GM12878 (cell line): Measurements from ENCODE around the gene SLC11A1. TPM values are rescaled to one million over a fixed set of nuclear protein-coding genes. Genes with fewer than 3 reads are reported as not detected.
A peak's percentile ranks its signal among the peaks of the same experiment; 100 is the strongest.

ENCODE experiments used
- ATAC-seq: fragments of 200-7000 bp; cut with Tn5 transposase; 3 replicates; pipeline ENCODE4 v1.9.1; 2020; ENCODE audit warnings: mild to moderate bottlenecking, moderate library complexity
- Bru-seq: library from RNA; stranded (reverse); fragments of 400-500 nt; gene quantifications from one replicate; lab custom pipeline; 2021; lab: Mats Ljungman, UMichigan
- BruChase-seq, 2 experiments: library from RNA; stranded (reverse); fragments of 400-500 nt; gene quantifications; one replicate each; lab custom pipeline; 2021; lab: Mats Ljungman, UMichigan
- BruUV-seq: library from RNA; stranded (reverse); fragments of 400-500 nt; replicated peaks from 2 replicates; lab custom pipeline; 2021; lab: Mats Ljungman, UMichigan
- CTCF ChIA-PET: fragments of 300-600 bp; sonication (Branson Sonifier 250); formaldehyde crosslinking; extraction: SDS; loops from one replicate; lab custom pipeline; 2021; ENCODE audit warnings: inconsistent platforms; lab: Yijun Ruan, JAX
- POLR2A ChIA-PET: fragments of 350-600 bp; formaldehyde crosslinking; extraction: SDS; loops from one replicate; lab custom pipeline; 2021; ENCODE audit warnings: inconsistent platforms; lab: Charles Lee
- RAD21 ChIA-PET: fragments of 300-600 bp; sonication (Branson Sonifier 250); formaldehyde crosslinking; loops from one replicate; lab custom pipeline; 2023; ENCODE audit warnings: antibody characterized with exemption; ENCODE audit not compliant: unreplicated experiment; lab: Charles Lee
- SMC1A ChIA-PET: fragments of 300-600 bp; sonication (Branson Sonifier 250); formaldehyde crosslinking; loops from one replicate; lab custom pipeline; 2023; ENCODE audit not compliant: unreplicated experiment, uncharacterized antibody; lab: Charles Lee
- DNase-seq: peaks from one replicate; pipeline ENCODE4 v3.0.0-alpha.2; 2011; ENCODE audit warnings: low read depth, low spot score
- FAIRE-seq: peaks from 3 replicates; lab custom pipeline; 2011; peaks lifted over from hg19 to GRCh38; lab: Jason Lieb, UNC
- H2AFZ ChIP-seq: 2 replicates; pipeline ENCODE4 v1.6.0; 2011; ENCODE audit warnings: low read depth, low read length, control low read depth; ENCODE audit not compliant: control insufficient read depth
- H3K27ac ChIP-seq: 2 replicates; pipeline ENCODE4 v1.5.1; 2011; ENCODE audit warnings: control low read depth; ENCODE audit not compliant: control insufficient read depth, insufficient read depth
- H3K27me3 ChIP-seq, 2 experiments: replicated peaks in 1 of 2; 2 replicates each; pipeline versions ENCODE4 v1.6.0 to v1.6.1; 2011; ENCODE audit warnings: low read length in 1 of 2; ENCODE audit not compliant: control insufficient read depth in 2 of 2, insufficient read depth in 2 of 2
- H3K36me3 ChIP-seq, 2 experiments: 2 replicates each; pipeline ENCODE4 v1.5.1; 2011; ENCODE audit warnings: low read length in 1 of 2; ENCODE audit not compliant: control insufficient read depth in 2 of 2, insufficient read depth in 2 of 2
- H3K4me1 ChIP-seq: 2 replicates; pipeline ENCODE4 v1.6.1; 2011; ENCODE audit warnings: mild to moderate bottlenecking, low read length, moderate library complexity, mixed read lengths; ENCODE audit not compliant: control insufficient read depth, insufficient read depth
- H3K4me2 ChIP-seq: 2 replicates; pipeline ENCODE4 v1.6.0; 2011; ENCODE audit warnings: control low read depth; ENCODE audit not compliant: control insufficient read depth, insufficient read depth
- H3K4me3 ChIP-seq: fragments of 200-600 bp; sonication (generic); 2 replicates; pipeline ENCODE4 v1.5.1; 2016
- H3K79me2 ChIP-seq: 2 replicates; pipeline ENCODE4 v1.6.0; 2011; ENCODE audit warnings: low read length; ENCODE audit not compliant: control insufficient read depth, insufficient read depth
- H3K9ac ChIP-seq: 2 replicates; pipeline ENCODE4 v1.8.0; 2011; ENCODE audit warnings: low read length, control low read depth, mixed read lengths; ENCODE audit not compliant: control insufficient read depth, insufficient read depth
- H3K9me3 ChIP-seq: replicated peaks from 3 replicates; pipeline ENCODE4 v1.5.1; 2011; ENCODE audit warnings: mild to moderate bottlenecking, low read length; ENCODE audit not compliant: control insufficient read depth, insufficient read depth
- H4K20me1 ChIP-seq: 2 replicates; pipeline ENCODE4 v1.6.0; 2011; ENCODE audit not compliant: control insufficient read depth, insufficient read depth
- E2F4 ChIP-seq: IDR thresholded peaks from 2 replicates; pipeline ENCODE4 v1.6.1; 2012; ENCODE audit warnings: low read depth, low read length, improper control_type of control experiment
- MAX ChIP-seq: IDR thresholded peaks from 2 replicates; pipeline ENCODE4 v1.6.1; 2012; ENCODE audit warnings: low read depth, low read length, improper control_type of control experiment
- SMARCA5 ChIP-seq: fragments of 450-650 bp; IDR thresholded peaks from 2 replicates; pipeline ENCODE4 v1.6.1; 2017; ENCODE audit warnings: mild to moderate bottlenecking
- TCF3 ChIP-seq: IDR thresholded peaks from 2 replicates; pipeline ENCODE4 v1.6.1; 2012; ENCODE audit warnings: low read depth, mild to moderate bottlenecking, low read length, borderline replicate concordance; ENCODE audit not compliant: insufficient read depth
- ZBED1 ChIP-seq: IDR thresholded peaks from 2 replicates; pipeline ENCODE4 v1.6.1; 2016; ENCODE audit warnings: borderline replicate concordance
- WGBS: methylation state at CpG from one replicate; pipeline ENCODE4 v1.1.6; 2016; ENCODE audit warnings: low lambda C conversion rate; ENCODE audit not compliant: insufficient replicate concordance, insufficient coverage; ENCODE audit errors: missing lambda C conversion rate; 5-methylcytosine and 5-hydroxymethylcytosine counted together
- in situ Hi-C: fragments of 300-500 bp; cut with MboI; formaldehyde crosslinking; loops from 9 replicates; pipeline ENCODE4 v1.14.3; 2018; ENCODE audit warnings: mixed read lengths
- intact Hi-C: fragments of 100-400 bp; cut with micrococcal nuclease; formaldehyde crosslinking; loops from one replicate; pipeline ENCODE4 v1.14.2; 2022; ENCODE audit not compliant: unreplicated experiment
- long read RNA-seq, 2 experiments: library from polyadenylated mRNA; unstranded; transcript quantifications; one replicate each; pipeline ENCODE4 v2.0.0, GENCODE V29; 2019 to 2020
- polyA minus RNA-seq, 3 experiments: library from RNA; depleted of rRNA, polyadenylated mRNA; stranded (reverse); fragments of >200 nt; gene quantifications; 2 replicates each; pipeline ENCODE4 v1.2.3, GENCODE V29; 2011
- polyA plus RNA-seq, 11 experiments: library from polyadenylated mRNA; depleted of rRNA in 4 of 11; unstranded in 6 of 11; stranded (reverse) in 5 of 11; fragments of >200 nt; fragmentation: Nextera tagmentation in 4 of 11; fragmentation: Illumina TruSeq in 1 of 11; extraction: Ambion mirVana in 4 of 11; extraction: Trizol in 1 of 11; gene quantifications; 1 replicate in 1 of 11; 2 replicates in 10 of 11; pipeline versions ENCODE4 v1.2.1 to v1.2.3, GENCODE V29; 2011 to 2016; ENCODE audit warnings: inconsistent platforms in 2 of 11, missing spikeins in 2 of 11, low read depth in 1 of 11
- total RNA-seq, 4 experiments: library from RNA; depleted of rRNA in 3 of 4; stranded (reverse); fragments of >200 nt in 3 of 4; fragmentation: Illumina TruSeq in 1 of 4; extraction: Trizol in 1 of 4; gene quantifications; 2 replicates each; pipeline versions ENCODE4 v1.2.1 to v1.2.3, GENCODE V29; 2013 to 2021

Gene SLC11A1
- total RNA-seq (2013; cell fraction: nucleolus; rRNA removed), result 0.42 and 0.73 TPM in 2 replicates
- total RNA-seq (2014; rRNA removed) (0.11 and 0.28 TPM in 2 replicates), total RNA-seq (2014; rRNA removed; fragmentation: Illumina TruSeq; extraction: Trizol) (0.05 and 0.13 TPM in 2 replicates), total RNA-seq (2021) (0.38 and 0.56 TPM in 2 replicates), polyA plus RNA-seq (2011; rRNA removed) (0.06 and 0.11 TPM in 2 replicates), polyA plus RNA-seq (2014; fragmentation: Illumina TruSeq; extraction: Trizol) (0.04 TPM in 1 of 2 replicates, not detected in the other), polyA plus RNA-seq (2014; fragmentation: Nextera tagmentation; extraction: Ambion mirVana) (under 1 TPM; 0.03 to 0.07 TPM), polyA plus RNA-seq (2014; rRNA removed) (0.09 and 0.22 TPM in 2 replicates), polyA plus RNA-seq (2016; fragmentation: Nextera tagmentation; extraction: Ambion mirVana) (under 1 TPM; 0.15 to 0.18 TPM), polyA minus RNA-seq (2011; rRNA and poly(A)+ RNA removed) (0.67 TPM in 1 of 2 replicates, not detected in the other), Bru-seq, nascent RNA (percentile 19 among the genes with signal in this experiment), BruChase-seq, experiment 1, labeled RNA remaining after a 6-hour chase (percentile 10 among the genes with signal in this experiment), BruChase-seq, experiment 2, labeled RNA remaining after a 2-hour chase (percentile 9 among the genes with signal in this experiment)
- not detected for polyA plus RNA-seq (2011; ENCODE audit: low read depth)
- 0.25 and 0.32 TPM in 2 replicates for polyA plus RNA-seq (2011; cell fraction: cytosol; rRNA removed)
- polyA plus RNA-seq (2011; cell fraction: nucleus; rRNA removed), result 0.90 and 1.4 TPM in 2 replicates
- 0.08 and 0.15 TPM in 2 replicates for polyA plus RNA-seq (2012)
- polyA minus RNA-seq (2011; cell fraction: cytosol; rRNA and poly(A)+ RNA removed), result 0.42 and 0.94 TPM in 2 replicates
- 1.1 TPM in 2 replicates for polyA minus RNA-seq (2011; cell fraction: nucleus; rRNA and poly(A)+ RNA removed)
- long read RNA-seq, experiment 1, result 0 reads
- long read RNA-seq, experiment 2, result 0 reads

- RAD21 ChIA-PET, result interaction anchor here (1.0 kb wide), 1 partner anchor 14 kb away, joined by 3 read pairs; no protein-coding TSS in a partner anchor
- FAIRE-seq (no peak), DNase-seq (no peak), ATAC-seq (no peak)
- in situ Hi-C loops (loop anchor here (25.0 kb wide), 1 partner anchor 95 kb away; the partner anchor contains the start of gene TMBIM1), intact Hi-C loops (no loop called here)
- 43% methylated on average over 13 of the region's 13 CpGs for WGBS
- Histone ChIP-seq H4K20me1 (no peaks in the 10 kb centered on the region), H3K36me3 (no peaks in the 10 kb centered on the region), H3K4me1 (no peaks in the 10 kb centered on the region), H3K9ac (no peak within 1 kb of the TSS), H3K4me2 (no peak within 1 kb of the TSS), H3K4me3 (no peak within 1 kb of the TSS), H3K27me3 (no peaks in the 10 kb centered on the region; a peak in 1 of 4 replicates), H3K79me2 (no peaks in the 10 kb centered on the region), H3K27ac (no peak within 1 kb of the TSS), H2AFZ (no peak within 1 kb of the TSS), H3K9me3 (no peaks in the 10 kb centered on the region)
- BruUV-seq, result no TSS peak
- TF ChIP-seq MAX (no peak), SMARCA5 (no peak), TCF3 (no peak), ZBED1 (no peak), E2F4 (no peak)
- POLR2A ChIA-PET, result no interaction called here
- CTCF ChIA-PET, result interaction anchor here (0.7 kb wide), 1 partner anchor 74 kb away, joined by 3 read pairs; no protein-coding TSS in a partner anchor
- SMC1A ChIA-PET, result interaction anchor here (1.2 kb wide), 1 partner anchor 15 kb away, joined by 3 read pairs; no protein-coding TSS in a partner anchor
These were observed at the start of gene SLC11A1 for GRCh38 chr2:218381916-218382366. SLC11A1 (plus strand) TSS chr2:218382273; CDS start chr2:218382369, 96 bp downstream.
